GM12878 (cell line): Measurements from ENCODE around the gene SRRD. TPM values are rescaled to one million over a fixed set of nuclear protein-coding genes. Genes with fewer than 3 reads are reported as not detected.

Experiments used
- BHLHE40 ChIP-seq, 2 experiments: fragments of 450-650 bp in 1 of 2; IDR thresholded peaks; 2 replicates each; pipeline ENCODE4 v1.6.1; 2011 to 2017; ENCODE audit warnings: low read depth in 2 of 2, borderline replicate concordance in 1 of 2, improper control_type of control experiment in 1 of 2, low read length in 1 of 2, mild to moderate bottlenecking in 1 of 2
- BRCA1 ChIP-seq: IDR thresholded peaks from 2 replicates; pipeline ENCODE4 v1.6.1; 2011; ENCODE audit warnings: low read depth, low read length, improper control_type of control experiment
- CEBPB ChIP-seq, 2 experiments: fragments of 150-350 bp in 1 of 2; IDR thresholded peaks; 2 replicates each; pipeline ENCODE4 v1.6.1; 2012 to 2014; ENCODE audit warnings: low read depth in 2 of 2, low read length in 2 of 2, borderline replicate concordance in 1 of 2, inconsistent platforms in 1 of 2
- E4F1 ChIP-seq: fragments of 450-650 bp; IDR thresholded peaks from 2 replicates; pipeline ENCODE4 v1.6.1; 2018; ENCODE audit warnings: borderline replicate concordance, mild to moderate bottlenecking; ENCODE audit not compliant: partially characterized antibody
- GABPA ChIP-seq: IDR thresholded peaks from 2 replicates; pipeline ENCODE4 v1.6.1; 2014; ENCODE audit warnings: antibody characterized with exemption, low read depth, mild to moderate bottlenecking, inconsistent platforms
- HDAC6 ChIP-seq: fragments of 200-600 bp; sonication (generic); IDR thresholded peaks from one replicate; pipeline ENCODE4 v1.8.0; 2017; ENCODE audit warnings: antibody characterized with exemption; ENCODE audit not compliant: unreplicated experiment
- IRF4 ChIP-seq: IDR thresholded peaks from 2 replicates; pipeline ENCODE4 v1.6.1; 2011; ENCODE audit warnings: low read depth, low read length
- MTA3 ChIP-seq: IDR thresholded peaks from 2 replicates; pipeline ENCODE4 v1.6.1; 2012; ENCODE audit warnings: low read length, inconsistent platforms, borderline replicate concordance
- MYB ChIP-seq: fragments of 150-350 bp; IDR thresholded peaks from 2 replicates; pipeline ENCODE4 v1.6.1; 2014; ENCODE audit warnings: mild to moderate bottlenecking, low read depth, low read length, borderline replicate concordance
- NBN ChIP-seq: fragments of 450-650 bp; IDR thresholded peaks from 2 replicates; pipeline ENCODE4 v1.6.1; 2016
- NFXL1 ChIP-seq: fragments of 450-650 bp; IDR thresholded peaks from 2 replicates; pipeline ENCODE4 v1.6.1; 2017; ENCODE audit warnings: antibody characterized with exemption, mild to moderate bottlenecking, borderline replicate concordance
- NR2F1 ChIP-seq: fragments of 450-650 bp; conservative IDR thresholded peaks from 2 replicates; pipeline ENCODE4 v1.6.1; 2017; ENCODE audit warnings: mild to moderate bottlenecking
- POLR2A ChIP-seq: IDR thresholded peaks from 2 replicates; pipeline ENCODE4 v1.6.1; 2011; ENCODE audit warnings: low read depth, mild to moderate bottlenecking, low read length
- RBBP5 ChIP-seq: fragments of 200-600 bp; sonication (generic); conservative IDR thresholded peaks from 2 replicates; pipeline ENCODE4 v1.6.1; 2016
- SMAD1 ChIP-seq: fragments of 450-650 bp; IDR thresholded peaks from 2 replicates; pipeline ENCODE4 v1.6.1; 2018; ENCODE audit warnings: mild to moderate bottlenecking, low read depth; ENCODE audit not compliant: partially characterized antibody
- ZNF274 ChIP-seq: IDR thresholded peaks from one replicate; pipeline ENCODE4 v1.8.0; 2011; ENCODE audit not compliant: insufficient read length, insufficient read depth
- ZNF687 ChIP-seq: fragments of 450-650 bp; IDR thresholded peaks from 2 replicates; pipeline ENCODE4 v1.6.1; 2017; ENCODE audit warnings: mild to moderate bottlenecking, moderate library complexity
- ZSCAN29 ChIP-seq: fragments of 450-650 bp; IDR thresholded peaks from 2 replicates; pipeline ENCODE4 v1.6.1; 2017; ENCODE audit warnings: mild to moderate bottlenecking, moderate library complexity
- polyA plus RNA-seq, 11 experiments: library from polyadenylated mRNA; depleted of rRNA in 4 of 11; unstranded in 6 of 11; stranded (reverse) in 5 of 11; fragments of >200 nt; fragmentation: Nextera tagmentation in 4 of 11; fragmentation: Illumina TruSeq in 1 of 11; extraction: Ambion mirVana in 4 of 11; extraction: Trizol in 1 of 11; gene quantifications; 1 replicate in 1 of 11; 2 replicates in 10 of 11; pipeline versions ENCODE4 v1.2.1 to v1.2.3, GENCODE V29; 2011 to 2016; ENCODE audit warnings: inconsistent platforms in 2 of 11, missing spikeins in 2 of 11, low read depth in 1 of 11
- total RNA-seq, 4 experiments: library from RNA; depleted of rRNA in 3 of 4; stranded (reverse); fragments of >200 nt in 3 of 4; fragmentation: Illumina TruSeq in 1 of 4; extraction: Trizol in 1 of 4; gene quantifications; 2 replicates each; pipeline versions ENCODE4 v1.2.1 to v1.2.3, GENCODE V29; 2013 to 2021
- TF ChIP-seq, protein P1 (sequence below): fragments of 450-650 bp; formaldehyde crosslinking; IDR thresholded peaks from 2 replicates; pipeline ENCODE4 v1.4.0; 2020; ENCODE audit warnings: mild to moderate bottlenecking, moderate library complexity

The SRRD gene
- total and polyA plus RNA-seq, 10 of the 15 experiments (the other 5 are each of a cell fraction or from before 2014, with no cell fraction given) = 4.1 to 50.6 (median 27.5) TPM

DNA sequence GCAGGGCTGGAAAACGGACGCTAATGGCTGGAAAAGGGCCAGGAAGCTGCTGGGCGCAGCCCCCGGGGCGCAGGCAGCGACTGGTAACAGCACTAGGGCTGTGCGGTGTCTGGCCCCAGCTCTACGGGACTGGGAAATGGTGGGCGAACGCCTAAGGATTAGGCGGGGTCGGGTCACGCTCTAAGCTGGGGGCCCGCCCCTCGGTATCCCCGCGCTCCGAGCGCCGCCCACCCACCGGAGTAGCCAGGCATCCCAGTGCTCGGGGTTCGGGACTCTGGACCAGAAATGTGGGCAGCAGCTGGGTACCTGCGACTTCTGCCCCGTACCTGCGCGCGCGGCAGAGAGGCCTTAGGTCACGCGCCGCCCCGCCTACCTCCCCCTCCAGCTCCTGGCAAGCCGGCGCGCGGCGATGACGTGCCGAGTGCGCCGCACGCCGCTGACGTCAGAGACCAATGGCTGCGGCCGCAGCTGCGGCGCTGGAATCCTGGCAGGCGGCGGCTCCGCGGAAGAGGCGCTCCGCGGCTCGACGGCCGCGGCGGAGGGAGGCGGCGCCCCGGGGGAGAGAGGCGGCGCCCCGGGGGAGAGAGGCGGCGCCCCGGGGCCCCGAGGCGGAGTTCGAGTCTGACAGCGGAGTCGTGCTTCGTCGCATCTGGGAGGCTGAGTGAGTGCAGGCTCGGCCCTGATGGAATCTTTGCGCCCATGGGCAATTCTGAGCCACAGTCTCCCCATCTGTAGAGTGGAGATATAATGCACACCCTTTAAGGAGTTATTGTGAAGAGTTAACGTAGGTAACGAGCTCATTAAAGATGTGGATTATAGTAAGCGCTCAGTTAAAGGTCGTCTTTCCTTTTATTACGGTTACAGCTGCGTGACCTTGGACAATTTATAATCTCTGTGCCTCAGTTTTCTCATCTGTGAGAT lies at the start of gene SRRD, which contains the start of gene HPS4 (continued):
- TF ChIP-seq ZNF687 (peak; percentile 63; the same call in 1 of the 2 replicates), CEBPB (IDR thresholded peaks at IDR 0.05; ENCODE audit: borderline replicate concordance in 1 of 2, low read depth in 2 of 2, low read length in 2 of 2) (no peak), ZSCAN29 (no peak), SMAD1 (peak; percentile 35), POLR2A (peak; percentile 95), NBN (peak; percentile 84), NR2F1 (peak; percentile 97), ZNF274 (no peak), NFXL1 (no peak), E4F1 (no peak), GABPA (no peak), IRF4 (no peak), BHLHE40 (IDR thresholded peaks at IDR 0.05; ENCODE audit: borderline replicate concordance in 1 of 2, low read depth in 2 of 2, low read length in 1 of 2) (peak; percentile 90 to 98), RBBP5 (no peak), HDAC6 (no peak), BRCA1 (peak; percentile 23; the same call in 1 of the 2 replicates), MYB (no peak), MTA3 (no peak)
- TF ChIP-seq, protein P1, sequence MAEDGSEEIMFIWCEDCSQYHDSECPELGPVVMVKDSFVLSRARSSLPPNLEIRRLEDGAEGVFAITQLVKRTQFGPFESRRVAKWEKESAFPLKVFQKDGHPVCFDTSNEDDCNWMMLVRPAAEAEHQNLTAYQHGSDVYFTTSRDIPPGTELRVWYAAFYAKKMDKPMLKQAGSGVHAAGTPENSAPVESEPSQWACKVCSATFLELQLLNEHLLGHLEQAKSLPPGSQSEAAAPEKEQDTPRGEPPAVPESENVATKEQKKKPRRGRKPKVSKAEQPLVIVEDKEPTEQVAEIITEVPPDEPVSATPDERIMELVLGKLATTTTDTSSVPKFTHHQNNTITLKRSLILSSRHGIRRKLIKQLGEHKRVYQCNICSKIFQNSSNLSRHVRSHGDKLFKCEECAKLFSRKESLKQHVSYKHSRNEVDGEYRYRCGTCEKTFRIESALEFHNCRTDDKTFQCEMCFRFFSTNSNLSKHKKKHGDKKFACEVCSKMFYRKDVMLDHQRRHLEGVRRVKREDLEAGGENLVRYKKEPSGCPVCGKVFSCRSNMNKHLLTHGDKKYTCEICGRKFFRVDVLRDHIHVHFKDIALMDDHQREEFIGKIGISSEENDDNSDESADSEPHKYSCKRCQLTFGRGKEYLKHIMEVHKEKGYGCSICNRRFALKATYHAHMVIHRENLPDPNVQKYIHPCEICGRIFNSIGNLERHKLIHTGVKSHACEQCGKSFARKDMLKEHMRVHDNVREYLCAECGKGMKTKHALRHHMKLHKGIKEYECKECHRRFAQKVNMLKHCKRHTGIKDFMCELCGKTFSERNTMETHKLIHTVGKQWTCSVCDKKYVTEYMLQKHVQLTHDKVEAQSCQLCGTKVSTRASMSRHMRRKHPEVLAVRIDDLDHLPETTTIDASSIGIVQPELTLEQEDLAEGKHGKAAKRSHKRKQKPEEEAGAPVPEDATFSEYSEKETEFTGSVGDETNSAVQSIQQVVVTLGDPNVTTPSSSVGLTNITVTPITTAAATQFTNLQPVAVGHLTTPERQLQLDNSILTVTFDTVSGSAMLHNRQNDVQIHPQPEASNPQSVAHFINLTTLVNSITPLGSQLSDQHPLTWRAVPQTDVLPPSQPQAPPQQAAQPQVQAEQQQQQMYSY (CRISPR knock-in tag) = no peak
